ENCODE data around the gene TBP.
"Not testable (repeated sequence)": the region's sequence is repeated elsewhere in the genome, so short reads cannot be mapped to it uniquely, and the experiment has no call there.

TBP gene

GRCh38 chr6:170612256-170612804 is 58.2 kb downstream of the TBP start:
- DNase-seq: not testable (repeated sequence)

- DNase-seq: not testable (repeated sequence)
Measured at GRCh38 chr6:170616020-170616554, 61.9 kb downstream of the TBP start.

Measured in stimulated activated CD4-positive, alpha-beta T cell treated with anti-CD3 and anti-CD28 coated beads, Interleukin-4, amount 100 ng/mL, for 24 hours (primary cell).